ENCODE results near the gene FOXL2. TPM values are rescaled to one million over a fixed set of nuclear protein-coding genes. Genes with fewer than 3 reads are reported as not detected.

FOXL2 gene
- total RNA-seq (2014; rRNA removed; shearing (Covaris generic); ENCODE audit: low replicate concordance): not detected in 2 replicates

- Histone ChIP-seq H3K4me3 (no peak within 1 kb of the TSS), H3K9me3 (no peaks in the 10 kb centered on the region), H3K36me3 (no peaks in the 10 kb centered on the region), H3K27me3 (no peaks in the 10 kb centered on the region; the same call in 1 of the 2 replicates)
- DNase-seq: no peak
Measured at GRCh38 chr3:138946663-138947494, at the start of gene FOXL2, which contains the start of gene FOXL2NB. Gene FOXL2, minus strand, starts transcription at chr3:138947137. Its CDS starts 415 bp downstream, at chr3:138946722. Gene FOXL2NB, plus strand, starts transcription at chr3:138947217. Its CDS starts 148 bp downstream, at chr3:138947365.

- H3K36me3 ChIP-seq: no peaks in the 10 kb centered on the region
- H3K27me3 ChIP-seq: peaks cover 18% of the 10 kb centered on the region
- H3K4me3 ChIP-seq: no peak overlapping the region
- H3K9me3 ChIP-seq: peaks cover 2% of the 10 kb centered on the region; the same call in 1 of the 2 replicates
- DNase-seq: no peak
Measured at GRCh38 chr3:138995706-138996105, 48.8 kb upstream of the FOXL2 start.

- no peak for DNase-seq
- Histone ChIP-seq H3K36me3 (no peaks in the 10 kb centered on the region), H3K9me3 (no peaks in the 10 kb centered on the region), H3K27me3 (peaks cover 3% of the 10 kb centered on the region; the same call in 1 of the 2 replicates), H3K4me3 (no peak overlapping the region)
Measured at GRCh38 chr3:138987181-138987580, 40.2 kb upstream of the FOXL2 start.

- Histone ChIP-seq H3K4me3 (no peak overlapping the region), H3K36me3 (no peaks in the 10 kb centered on the region), H3K9me3 (no peaks in the 10 kb centered on the region), H3K27me3 (no peaks in the 10 kb centered on the region)
- DNase-seq: no peak
Measured at GRCh38 chr3:138985932-138986331, 39.0 kb upstream of the FOXL2 start.

GRCh38 chr3:138984816-138985215 is 37.9 kb upstream of the FOXL2 start:
- DNase-seq: no peak
- H3K27me3 ChIP-seq: no peaks in the 10 kb centered on the region
- H3K36me3 ChIP-seq: no peaks in the 10 kb centered on the region
- H3K9me3 ChIP-seq: no peaks in the 10 kb centered on the region
- H3K4me3 ChIP-seq: no peak overlapping the region

GRCh38 chr3:138976047-138976446 is 29.1 kb upstream of the FOXL2 start:
- no peak for DNase-seq
- no peaks in the 10 kb centered on the region for H3K27me3 ChIP-seq
- no peaks in the 10 kb centered on the region for H3K36me3 ChIP-seq
- H3K4me3 ChIP-seq: no peak overlapping the region
- no peaks in the 10 kb centered on the region for H3K9me3 ChIP-seq

- Histone ChIP-seq H3K36me3 (no peaks in the 10 kb centered on the region), H3K9me3 (no peaks in the 10 kb centered on the region), H3K27me3 (no peaks in the 10 kb centered on the region), H3K4me3 (no peak overlapping the region)
- DNase-seq: no peak
Measured at GRCh38 chr3:138975351-138975750, 28.4 kb upstream of the FOXL2 start.

- peak; percentile 75 for DNase-seq
- no peaks in the 10 kb centered on the region for H3K9me3 ChIP-seq
- H3K4me3 ChIP-seq: no peak overlapping the region
- H3K36me3 ChIP-seq: no peaks in the 10 kb centered on the region
- no peaks in the 10 kb centered on the region for H3K27me3 ChIP-seq
Measured at GRCh38 chr3:138974462-138974861, 27.5 kb upstream of the FOXL2 start.

- no peak for DNase-seq
- Histone ChIP-seq H3K27me3 (no peaks in the 10 kb centered on the region), H3K9me3 (no peaks in the 10 kb centered on the region), H3K36me3 (no peaks in the 10 kb centered on the region), H3K4me3 (no peak overlapping the region)
Measured at GRCh38 chr3:138972941-138973340, 26.0 kb upstream of the FOXL2 start.

- Histone ChIP-seq H3K36me3 (no peaks in the 10 kb centered on the region), H3K9me3 (no peaks in the 10 kb centered on the region), H3K4me3 (no peak overlapping the region), H3K27me3 (no peaks in the 10 kb centered on the region)
- no peak for DNase-seq
Measured at GRCh38 chr3:138971766-138972320, 24.9 kb upstream of the FOXL2 start.

- Histone ChIP-seq H3K36me3 (no peaks in the 10 kb centered on the region), H3K9me3 (peaks cover 17% of the 10 kb centered on the region)
- no peak for DNase-seq
Measured at GRCh38 chr3:138964923-138965322, 18.0 kb upstream of the FOXL2 start.

GRCh38 chr3:138964264-138964663 is 17.3 kb upstream of the FOXL2 start:
- Histone ChIP-seq H3K27me3 (no peaks in the 10 kb centered on the region), H3K4me3 (no peak overlapping the region), H3K9me3 (peaks cover 17% of the 10 kb centered on the region), H3K36me3 (no peaks in the 10 kb centered on the region)
- no peak for DNase-seq

More at GRCh38 chr3:138964923-138965322, 18.0 kb upstream of the FOXL2 start:
- H3K27me3 ChIP-seq: no peaks in the 10 kb centered on the region
- no peak overlapping the region for H3K4me3 ChIP-seq

GRCh38 chr3:138962854-138963560 is 16.1 kb upstream of the FOXL2 start:
- Histone ChIP-seq H3K4me3 (no peak overlapping the region), H3K27me3 (no peaks in the 10 kb centered on the region), H3K9me3 (peaks cover 17% of the 10 kb centered on the region), H3K36me3 (no peaks in the 10 kb centered on the region)
- DNase-seq: no peak

GRCh38 chr3:138960417-138960852 is 13.5 kb upstream of the FOXL2 start:
- Histone ChIP-seq H3K36me3 (no peaks in the 10 kb centered on the region), H3K4me3 (no peak overlapping the region), H3K27me3 (no peaks in the 10 kb centered on the region), H3K9me3 (peaks cover 13% of the 10 kb centered on the region)
- DNase-seq: no peak

GRCh38 chr3:138950701-138951100 is 3.8 kb upstream of the FOXL2 start:
- Histone ChIP-seq H3K27me3 (no peaks in the 10 kb centered on the region; the same call in 1 of the 2 replicates), H3K9me3 (no peaks in the 10 kb centered on the region), H3K4me3 (no peak overlapping the region), H3K36me3 (no peaks in the 10 kb centered on the region)
- DNase-seq: no peak

- Histone ChIP-seq H3K4me3 (peak overlapping the region; percentile 20; the same call in 1 of the 2 replicates), H3K27me3 (no peaks in the 10 kb centered on the region; the same call in 1 of the 2 replicates), H3K9me3 (no peaks in the 10 kb centered on the region), H3K36me3 (no peaks in the 10 kb centered on the region)
- DNase-seq: peak; percentile 45
Measured at GRCh38 chr3:138950006-138950644, 3.2 kb upstream of the FOXL2 start.

Data from MG63 (cell line).